SK-N-MC (cell line): ENCODE measurements around the gene KLHDC2.
"Not testable (repeated sequence)": the region's sequence is repeated elsewhere in the genome, so short reads cannot be mapped to it uniquely, and the experiment has no call there.

ENCODE experiments used
- EZH2 ChIP-seq: fragments of 200-600 bp; sonication (generic); IDR thresholded peaks from one replicate; pipeline ENCODE4 v1.6.1; 2017; ENCODE audit warnings: antibody characterized with exemption
- FOXP2 ChIP-seq: optimal IDR thresholded peaks from 2 replicates; pipeline ENCODE3; 2011; ENCODE audit warnings: mild to moderate bottlenecking, moderate library complexity; ENCODE audit not compliant: insufficient read depth; ENCODE audit errors: extremely low read length, control extremely low read depth
- POLR2AphosphoS5 ChIP-seq: IDR thresholded peaks from 2 replicates; pipeline ENCODE4 v1.6.1; 2012; ENCODE audit warnings: mild to moderate bottlenecking, low read depth, low read length, borderline replicate concordance

DNA sequence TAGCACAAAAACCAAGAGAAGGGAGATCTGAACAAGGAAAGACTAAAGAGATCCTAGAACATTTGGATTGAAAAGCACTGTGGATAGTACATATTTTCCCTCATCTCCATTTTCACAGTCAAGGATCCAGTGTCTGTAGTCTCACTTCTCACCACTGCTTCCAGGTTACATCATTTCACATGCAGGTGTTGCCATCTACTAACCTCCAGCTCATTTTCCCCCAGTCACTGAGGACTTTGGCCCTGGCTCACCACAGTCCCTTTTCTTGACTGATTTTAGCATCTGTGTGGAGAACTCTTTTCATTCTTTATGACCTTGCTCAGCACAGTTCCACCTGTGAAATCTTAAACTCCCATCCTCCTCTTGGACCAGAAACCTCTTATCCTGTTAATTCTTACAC lies 21.5 kb upstream of the KLHDC2 start:
- not testable (repeated sequence) for TF ChIP-seq EZH2, POLR2AphosphoS5, FOXP2
